Hematopoietic multipotent progenitor cell (in vitro differentiated cells): Measurements from ENCODE around the gene PRSS23. TPM values are rescaled to one million over a fixed set of nuclear protein-coding genes. Genes with fewer than 3 reads are reported as not detected.
A peak's percentile ranks its signal among the peaks of the same experiment; 100 is the strongest.
"Not testable (repeated sequence)": the region's sequence is repeated elsewhere in the genome, so short reads cannot be mapped to it uniquely, and the experiment has no call there.

ENCODE experiments used
- DNase-seq, 3 donors: peaks; one replicate each; pipeline ENCODE4 v3.0.0-alpha.2; 2011 to 2015; ENCODE audit warnings: low read depth in 2 of 3, low spot score in 2 of 3
- total RNA-seq: library from RNA; depleted of rRNA; stranded (reverse); fragments of >200 nt; gene quantifications from one replicate; pipeline ENCODE4 v1.2.3, GENCODE V29; 2012

The PRSS23 gene, protein sequence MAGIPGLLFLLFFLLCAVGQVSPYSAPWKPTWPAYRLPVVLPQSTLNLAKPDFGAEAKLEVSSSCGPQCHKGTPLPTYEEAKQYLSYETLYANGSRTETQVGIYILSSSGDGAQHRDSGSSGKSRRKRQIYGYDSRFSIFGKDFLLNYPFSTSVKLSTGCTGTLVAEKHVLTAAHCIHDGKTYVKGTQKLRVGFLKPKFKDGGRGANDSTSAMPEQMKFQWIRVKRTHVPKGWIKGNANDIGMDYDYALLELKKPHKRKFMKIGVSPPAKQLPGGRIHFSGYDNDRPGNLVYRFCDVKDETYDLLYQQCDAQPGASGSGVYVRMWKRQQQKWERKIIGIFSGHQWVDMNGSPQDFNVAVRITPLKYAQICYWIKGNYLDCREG
- 1.1 TPM for total RNA-seq

DNA sequence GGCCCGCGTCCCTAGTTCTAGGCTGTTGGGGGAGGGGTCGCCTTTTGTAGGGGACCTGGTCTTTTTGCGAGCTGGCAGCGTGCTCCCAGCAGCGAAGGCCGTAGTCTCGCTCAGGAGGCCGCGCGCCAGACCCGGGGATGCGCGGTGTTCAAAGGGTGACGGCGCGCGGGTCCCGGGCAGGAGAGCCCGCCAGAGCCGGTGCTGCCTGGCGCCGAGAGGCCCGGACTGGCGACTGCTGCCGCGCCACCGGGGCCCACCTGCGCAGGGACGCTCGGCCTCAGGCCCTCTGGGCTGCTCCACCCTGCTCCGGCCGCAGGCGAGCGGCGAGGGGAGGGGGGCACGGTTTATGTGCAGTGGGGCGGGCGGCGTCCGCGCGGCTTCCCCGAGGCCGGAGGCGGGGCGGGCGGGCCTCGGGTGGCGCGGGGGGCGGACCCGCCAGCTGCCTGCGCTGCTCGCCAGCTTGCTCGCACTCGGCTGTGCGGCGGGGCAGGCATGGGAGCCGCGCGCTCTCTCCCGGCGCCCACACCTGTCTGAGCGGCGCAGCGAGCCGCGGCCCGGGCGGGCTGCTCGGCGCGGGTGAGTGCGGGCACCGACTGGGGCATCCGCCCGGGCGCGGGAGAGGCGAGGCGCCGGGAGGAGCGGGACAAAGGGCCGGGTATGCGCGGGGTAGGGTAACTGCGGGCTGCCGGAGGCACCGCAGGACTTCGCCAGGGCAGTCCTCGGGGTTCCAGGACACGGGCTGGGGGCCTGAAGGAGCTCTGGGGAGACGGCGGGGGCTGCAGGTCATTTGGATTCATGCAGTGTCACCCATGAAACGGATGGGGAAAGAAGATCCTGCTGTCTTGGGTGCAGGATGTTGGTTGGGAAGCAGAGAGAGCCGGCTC, at the start of gene PRSS23:
Gene PRSS23 (plus strand): TSS at position 467 of the 884 bp plus-strand sequence. CDS start 7,102 bp downstream, outside the sequence.
- DNase-seq, result peak in 1 of 3 donors; percentile 47

DNA sequence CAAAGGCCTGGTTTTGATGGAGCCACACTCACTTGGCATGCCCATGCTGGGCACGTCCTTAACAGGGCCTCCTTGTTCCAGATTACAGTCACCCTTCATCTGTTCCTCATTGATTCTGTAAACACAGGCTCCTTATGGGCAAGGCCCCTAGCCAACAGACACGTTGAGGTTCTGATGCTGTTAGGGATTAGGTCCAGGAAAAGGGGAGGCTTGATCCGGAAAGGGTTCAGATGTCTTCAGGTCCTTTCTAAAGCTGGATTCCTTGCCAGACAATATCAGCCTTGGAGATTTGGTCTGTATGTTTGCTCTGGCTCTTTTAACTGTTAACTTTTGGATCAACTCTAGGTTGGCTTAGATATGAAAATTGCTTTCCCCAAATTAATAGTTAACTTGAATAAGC, 46.9 kb upstream of the PRSS23 start:
- DNase-seq, result no peak

DNA sequence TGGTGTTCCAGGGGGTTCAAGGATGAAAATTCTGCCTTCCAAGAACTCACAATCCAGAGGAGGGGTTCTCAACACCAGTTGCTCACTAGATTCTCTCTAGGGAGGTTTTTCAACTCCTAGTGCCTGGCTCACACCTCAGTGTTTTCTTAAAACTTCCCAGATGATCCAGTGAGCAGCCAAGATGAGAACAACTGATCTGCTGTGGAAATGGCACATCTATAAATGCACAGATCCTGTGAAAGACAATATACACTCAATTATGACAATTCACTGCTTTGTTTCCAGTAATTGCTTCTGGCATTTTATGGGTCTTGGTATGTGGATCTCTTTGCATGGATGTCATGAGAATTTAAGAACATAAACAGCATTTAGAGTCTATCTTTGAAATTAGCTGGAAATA, 45.2 kb upstream of the PRSS23 start:
- DNase-seq, result no peak

DNA sequence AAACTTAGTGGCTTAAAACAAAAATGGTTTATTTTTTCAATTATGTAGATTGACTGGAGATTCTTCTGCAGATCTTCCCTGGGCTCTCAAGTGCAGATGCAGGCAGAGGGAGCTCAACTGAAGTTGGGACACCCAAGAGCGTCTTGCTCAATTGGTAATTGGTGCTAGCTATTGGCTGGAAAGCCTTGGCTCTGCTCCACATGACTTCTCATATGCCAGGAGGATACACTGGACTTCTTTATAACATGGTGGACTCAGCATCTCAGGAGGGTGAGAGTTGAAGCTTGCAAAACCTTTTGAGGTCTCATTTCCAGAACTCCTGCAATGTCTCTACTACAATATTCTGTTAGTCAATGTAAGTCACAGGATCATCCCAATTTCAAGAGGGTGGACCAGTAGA, 42.2 kb upstream of the PRSS23 start:
- DNase-seq, result no peak

DNA sequence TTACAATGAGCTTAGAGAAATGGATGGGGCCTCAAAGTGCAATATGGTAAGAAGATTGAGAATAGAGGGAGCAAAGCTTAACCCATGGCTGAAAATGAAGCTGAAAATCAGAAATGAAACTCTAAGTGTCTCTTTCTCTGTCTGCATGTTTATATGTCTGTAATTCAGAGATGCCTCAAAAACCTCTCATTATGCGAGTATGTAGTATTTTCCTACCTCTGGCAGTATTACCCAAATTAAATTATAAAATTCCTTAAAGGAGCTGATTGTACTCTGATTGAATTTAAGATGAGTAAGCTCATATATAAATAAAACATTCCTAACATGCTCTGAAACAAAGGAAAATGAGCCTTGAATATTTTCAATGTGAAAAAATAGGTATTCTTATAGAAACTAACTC, 39.8 kb upstream of the PRSS23 start:
- DNase-seq, result no peak

DNA sequence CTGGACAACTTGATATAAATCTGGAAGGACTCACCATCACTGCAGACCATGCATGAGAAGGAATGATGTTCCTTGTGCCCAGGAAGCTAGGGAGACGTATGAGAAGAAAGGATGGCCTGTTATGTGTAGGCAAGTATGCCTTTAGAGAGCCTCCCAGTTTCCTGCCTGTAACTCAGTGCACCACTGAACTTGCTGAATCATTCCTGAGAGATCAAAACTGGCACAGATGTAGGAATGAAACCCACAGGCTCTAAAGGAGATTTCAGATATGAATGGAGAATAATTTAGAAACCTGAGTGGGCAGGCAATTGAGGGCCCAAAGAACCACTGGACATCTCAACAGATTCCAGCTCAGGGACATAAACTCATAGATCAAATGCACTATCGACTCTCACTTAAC, 38.4 kb upstream of the PRSS23 start:
- peak in 1 of 3 donors; percentile 24 for DNase-seq

DNA sequence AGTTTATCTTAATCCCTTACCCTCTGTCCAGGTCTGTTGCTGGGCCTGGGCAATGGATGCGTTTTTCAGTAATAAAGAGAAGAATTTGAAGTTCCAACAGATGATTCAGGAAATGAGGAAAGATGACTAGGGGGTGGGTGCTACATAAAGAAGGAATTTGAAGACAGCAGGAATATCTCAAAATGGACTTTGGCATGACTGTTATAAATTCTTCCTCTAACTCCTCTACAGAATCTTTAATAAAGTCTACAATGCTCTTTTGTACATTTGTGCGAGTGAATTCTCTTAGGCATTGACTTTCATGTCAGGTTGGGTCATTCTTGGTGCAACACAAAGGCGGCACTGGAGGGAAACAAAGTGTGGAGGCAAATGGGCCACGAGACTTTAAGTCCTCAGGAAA, 35.1 kb upstream of the PRSS23 start:
- DNase-seq, result no peak

DNA sequence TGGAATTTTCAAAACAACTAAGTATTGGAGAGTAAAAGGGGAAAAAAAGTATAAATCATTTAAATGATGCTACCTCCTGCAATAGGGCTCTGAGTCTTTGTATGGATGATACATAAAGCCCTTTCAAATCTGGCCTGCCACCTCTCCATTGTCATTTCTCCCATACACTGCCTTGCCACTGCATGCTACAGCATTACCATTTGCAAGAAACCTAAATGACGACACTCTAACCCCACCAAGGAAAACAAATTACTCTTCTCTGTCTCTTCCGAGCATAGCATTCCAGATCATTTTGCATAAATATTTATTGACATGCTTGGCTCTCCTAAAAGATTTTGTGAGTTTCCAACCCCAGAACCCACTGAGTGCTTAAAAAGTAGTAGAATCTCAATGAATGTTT, 34.5 kb upstream of the PRSS23 start:
- no peak for DNase-seq

DNA sequence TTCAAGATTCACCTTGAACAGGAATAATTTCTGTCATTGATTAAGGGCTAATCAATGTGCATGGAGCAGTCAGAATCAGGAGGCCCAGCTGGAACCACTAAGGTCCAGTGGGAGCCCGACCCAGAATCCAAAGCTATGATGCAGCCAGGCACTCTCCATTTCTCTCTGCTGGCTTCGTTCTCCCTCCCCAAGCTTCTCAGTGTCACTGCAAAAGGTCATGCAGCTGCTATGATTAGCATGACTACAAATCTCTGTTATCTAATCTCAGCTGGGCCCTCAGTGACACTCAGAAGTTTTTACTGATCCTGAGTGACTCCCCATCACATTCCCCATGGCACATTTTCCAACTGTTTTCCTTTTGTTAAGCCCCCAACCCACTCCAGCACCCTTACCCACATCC, 31.1 kb upstream of the PRSS23 start:
- DNase-seq, result no peak

DNA sequence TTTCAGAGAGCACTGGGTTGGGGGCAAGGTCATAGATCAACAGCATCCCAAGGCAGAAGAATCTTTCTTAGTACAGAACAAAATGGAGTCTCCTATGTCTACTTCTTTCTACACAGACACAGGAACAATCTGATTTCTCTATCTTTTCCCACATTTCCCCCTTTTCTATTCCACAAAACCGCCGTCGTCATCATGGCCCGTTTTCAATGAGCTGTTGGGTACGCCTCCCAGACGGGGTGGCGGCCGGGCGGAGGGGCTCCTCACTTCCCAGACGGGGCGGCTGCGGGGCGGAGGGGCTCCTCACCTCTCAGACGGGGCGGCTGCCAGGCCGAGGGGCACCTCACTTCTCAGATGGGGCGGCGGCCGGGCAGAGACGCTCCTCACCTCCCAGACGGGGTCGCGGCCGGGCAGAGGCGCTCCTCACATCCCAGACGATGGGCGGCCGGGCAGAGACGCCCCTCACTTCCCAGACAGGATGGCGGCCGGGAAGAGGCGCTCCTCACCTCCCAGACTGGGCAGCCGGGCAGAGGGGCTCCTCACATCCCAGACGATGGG, 29.8 kb upstream of the PRSS23 start:
- not testable (repeated sequence) for DNase-seq

DNA sequence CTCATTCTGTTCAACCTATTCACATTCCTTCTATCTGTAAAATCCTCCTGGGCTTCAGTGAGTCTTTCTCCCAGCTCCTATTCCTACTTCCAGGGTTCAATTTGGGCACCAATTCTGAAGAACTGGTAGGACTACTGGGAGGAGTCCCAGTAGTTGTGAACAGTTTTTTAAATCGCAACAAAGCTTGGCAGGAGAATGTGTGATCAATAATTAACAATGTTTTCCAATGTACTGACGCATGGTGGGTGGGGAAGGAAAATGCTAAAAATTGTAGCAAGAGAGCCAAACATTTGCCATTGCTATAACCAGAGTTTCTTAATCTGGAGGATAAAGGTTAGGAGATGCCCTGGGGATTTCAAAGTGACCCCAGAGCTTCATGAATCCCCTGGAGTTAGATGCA, 27.3 kb upstream of the PRSS23 start:
- no peak for DNase-seq

DNA sequence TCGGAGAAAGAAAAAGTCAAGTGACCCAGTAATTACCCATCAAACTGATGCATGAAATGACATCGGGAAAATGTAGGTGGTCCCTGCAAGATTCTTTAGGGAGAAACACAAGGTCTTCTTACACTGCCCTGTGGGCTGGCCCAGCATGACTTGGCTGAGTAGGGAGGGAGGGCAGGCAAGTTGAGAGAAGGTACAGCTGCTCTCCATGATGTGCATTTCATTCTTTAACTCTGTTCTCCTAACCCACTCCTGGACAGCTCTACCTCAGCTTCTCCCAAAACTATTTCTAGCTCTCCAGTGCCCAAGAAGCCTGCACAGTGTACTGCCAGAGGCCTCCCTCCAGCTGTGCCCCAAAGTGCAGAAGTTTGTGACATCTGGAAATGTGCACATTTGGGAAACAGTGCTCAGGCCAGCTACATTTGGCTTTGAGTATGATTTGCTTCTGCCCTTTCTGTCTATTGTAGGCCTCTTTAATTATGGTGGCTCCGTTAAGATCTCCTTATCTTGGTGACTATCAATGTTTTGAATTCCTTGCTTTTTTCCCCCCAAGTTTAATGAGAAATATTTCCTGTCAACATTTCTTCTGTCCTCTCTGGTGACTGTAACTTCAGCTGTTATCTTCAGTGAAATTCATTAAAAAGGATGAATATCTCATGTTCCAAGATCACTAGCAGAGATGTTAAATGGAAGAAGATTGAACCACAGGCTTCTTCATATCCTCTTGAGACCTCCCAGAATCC, 26.7 kb upstream of the PRSS23 start:
- no peak for DNase-seq

DNA sequence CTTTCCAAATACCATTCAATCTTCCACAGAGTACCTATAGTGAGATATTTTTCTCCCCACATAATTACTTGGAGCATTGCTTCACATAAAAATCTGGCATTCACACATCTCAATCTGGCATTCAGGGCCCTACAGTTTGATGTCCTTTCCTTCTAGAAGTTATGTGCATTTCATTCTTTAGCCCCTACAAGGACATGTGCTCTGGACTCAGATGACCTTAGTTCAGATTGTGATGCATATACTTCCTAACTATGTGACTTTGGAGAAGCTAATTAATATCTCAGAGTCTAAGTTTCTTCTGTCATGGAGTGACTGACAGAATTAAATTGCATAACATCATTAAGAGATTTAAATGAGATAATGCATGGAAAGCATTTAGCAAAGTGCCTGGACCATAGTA, 25.9 kb upstream of the PRSS23 start:
- DNase-seq, result no peak

DNA sequence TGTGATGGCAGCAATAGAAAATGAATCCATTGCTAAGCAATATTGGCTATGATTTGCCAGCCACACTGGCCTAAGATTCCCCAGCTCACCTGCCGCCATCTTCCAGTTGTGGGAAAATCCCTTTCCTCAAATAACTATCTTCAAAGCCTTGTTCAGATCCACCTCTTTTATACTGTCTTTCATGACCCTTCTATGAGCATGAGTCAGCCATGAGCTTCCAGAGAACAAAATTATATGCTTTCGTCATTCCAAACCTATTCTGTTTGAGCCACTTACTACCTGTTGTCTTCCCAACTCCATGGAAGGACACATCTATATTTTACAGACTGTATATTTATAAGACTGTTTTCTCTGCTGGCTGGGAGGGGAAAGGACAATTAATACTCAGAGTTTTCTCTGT, 25.0 kb upstream of the PRSS23 start:
- no peak for DNase-seq

DNA sequence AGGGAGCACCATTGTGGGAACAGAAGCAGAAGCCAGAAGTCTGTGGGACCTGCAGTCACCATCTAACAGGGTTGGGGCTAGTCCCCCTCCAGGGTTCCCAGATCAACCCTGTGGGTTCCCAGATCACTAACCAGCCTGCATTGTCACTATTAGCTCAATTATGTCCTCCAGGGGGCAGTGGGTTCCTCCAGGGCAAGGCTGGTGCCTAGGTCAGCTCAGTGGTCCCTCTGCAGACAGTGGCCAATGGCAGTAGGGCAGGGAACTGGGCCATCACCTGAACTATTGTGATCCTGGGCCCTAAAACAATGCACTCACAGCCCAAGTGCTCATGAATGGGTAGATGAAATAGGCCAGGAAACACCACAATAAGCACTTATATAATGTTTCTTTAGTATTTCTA, 18.8 kb upstream of the PRSS23 start:
- DNase-seq, result no peak

DNA sequence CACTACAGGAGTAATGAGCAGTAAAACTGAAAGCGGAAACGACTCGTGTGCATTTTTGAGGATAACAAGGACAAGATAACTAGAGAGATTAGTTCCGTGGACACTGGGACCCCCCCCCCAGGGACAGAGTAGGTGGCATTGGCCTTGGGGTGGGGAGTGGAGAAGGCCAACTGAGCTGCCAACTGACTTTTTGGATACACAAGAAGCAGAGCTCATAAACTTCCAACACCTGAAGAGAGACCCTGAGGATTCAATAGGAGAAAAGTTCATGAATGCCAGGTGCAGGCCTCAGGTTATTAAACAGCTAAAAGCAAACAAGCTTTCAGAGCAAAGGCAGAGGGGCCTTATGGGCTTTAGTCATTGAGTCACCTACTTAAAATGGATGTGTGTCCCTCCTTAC, 17.6 kb upstream of the PRSS23 start:
- no peak for DNase-seq

DNA sequence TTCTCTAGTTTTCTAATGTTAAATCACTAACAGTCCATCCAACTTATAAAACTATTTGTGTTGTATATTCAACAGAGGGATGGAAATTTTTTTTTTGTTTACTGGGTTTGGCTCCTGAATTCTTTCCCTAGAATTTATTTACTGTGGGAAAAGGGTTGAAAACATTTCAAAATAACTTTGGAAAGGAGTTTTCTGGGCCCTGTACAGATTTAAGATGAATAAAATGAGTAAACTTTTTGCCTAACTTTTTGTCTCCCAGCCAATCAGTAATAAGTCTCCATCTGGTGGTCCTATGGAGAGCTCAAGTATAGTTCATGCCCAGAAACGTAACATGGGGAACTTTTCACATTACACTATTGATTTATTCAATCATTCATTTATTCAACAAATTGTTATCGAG, 16.7 kb upstream of the PRSS23 start:
- DNase-seq, result no peak

DNA sequence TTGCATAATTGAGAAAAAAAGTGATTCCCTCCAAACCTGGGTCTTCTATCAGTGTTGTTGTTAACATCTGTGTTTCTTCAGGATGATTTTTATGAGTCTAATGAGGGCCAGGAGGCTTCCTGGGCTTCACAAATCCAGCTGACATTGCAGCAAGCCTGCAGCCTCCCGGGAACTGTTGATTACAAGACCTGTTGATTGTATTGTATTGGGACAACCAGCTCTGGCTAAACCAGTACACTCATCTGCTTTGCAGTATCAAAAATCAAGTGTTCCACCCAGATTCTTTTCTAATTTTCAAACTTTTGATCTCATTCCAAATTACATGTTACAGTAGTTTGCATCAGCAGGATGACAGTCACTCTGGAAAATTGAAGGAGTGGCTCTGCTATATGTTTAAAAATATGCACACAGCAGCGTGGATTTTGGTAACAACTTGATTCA, 16.1 kb upstream of the PRSS23 start:
- no peak for DNase-seq

DNA sequence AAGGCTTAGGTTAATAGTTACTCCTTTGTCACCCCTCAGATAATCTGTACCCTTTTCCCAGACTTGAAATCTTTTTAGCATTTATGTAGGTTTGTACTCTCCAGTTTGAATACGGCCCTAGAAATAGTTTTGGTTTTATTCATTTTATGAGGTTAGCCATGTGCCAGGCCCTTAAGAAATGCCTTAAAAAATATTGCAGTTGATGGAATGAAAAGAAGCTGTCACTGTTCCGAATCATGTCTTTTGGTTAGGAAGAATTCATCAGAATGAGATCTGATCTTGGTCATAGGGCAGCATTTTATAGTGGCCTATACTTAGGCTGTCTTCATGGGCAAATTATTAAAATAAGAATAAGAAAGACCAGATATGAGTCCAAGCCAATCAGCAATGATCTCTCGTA, 14.8 kb upstream of the PRSS23 start:
- DNase-seq, result no peak

DNA sequence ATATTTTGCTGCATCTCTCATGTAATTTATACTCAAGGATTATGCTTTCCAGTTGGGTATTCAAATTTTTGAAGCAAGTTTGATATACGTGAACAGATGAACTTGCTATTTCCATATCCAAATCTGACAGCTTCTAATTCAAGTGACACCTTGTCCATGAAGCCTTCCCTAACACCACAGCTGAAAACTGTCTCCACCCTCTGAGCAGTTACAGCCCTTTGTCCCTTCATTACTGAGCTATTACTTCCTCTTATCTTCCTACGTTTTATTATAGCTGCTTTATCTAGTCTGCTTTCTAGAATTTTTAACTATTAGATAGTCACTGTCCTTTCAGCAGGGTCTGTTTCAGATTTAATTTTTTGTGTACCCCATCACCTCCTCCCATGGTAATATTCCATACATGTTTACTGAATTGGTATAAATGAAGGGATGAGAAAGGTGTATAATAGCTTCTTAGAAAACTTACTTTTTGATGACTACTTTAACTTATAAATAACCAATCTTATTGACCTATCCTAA, 13.3 kb upstream of the PRSS23 start:
- no peak for DNase-seq

DNA sequence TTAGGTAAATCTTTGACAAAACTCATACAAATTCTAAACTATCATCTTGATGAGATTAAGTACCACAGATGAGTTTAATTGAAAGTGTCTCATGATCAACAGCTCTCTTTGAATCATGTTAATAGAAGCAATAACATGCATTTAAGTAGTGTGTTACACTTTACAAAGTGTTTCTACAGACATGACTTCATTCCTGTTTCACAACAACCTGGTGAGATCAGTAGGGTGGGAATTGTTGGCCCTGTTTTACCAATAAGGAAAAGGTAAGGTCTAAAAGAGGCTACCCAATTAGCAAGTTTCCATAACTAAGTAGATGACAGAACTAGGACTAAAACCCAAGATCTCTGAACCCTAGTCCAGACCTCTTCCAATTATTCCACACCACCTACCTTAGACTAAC, 12.7 kb upstream of the PRSS23 start:
- no peak for DNase-seq
